IPS DF 6.9 (cell line): ENCODE measurements around the gene MAP2K2.

Source experiments
- DNase-seq: peaks from one replicate; pipeline ENCODE4 v3.0.0-alpha.2; 2013; ENCODE audit warnings: low read depth, low spot score
- H3K27ac ChIP-seq: one replicate; pipeline ENCODE4 v1.5.1; 2013; ENCODE audit warnings: low read length, control low read depth
- H3K27me3 ChIP-seq: 2 replicates; pipeline ENCODE4 v1.6.1; 2013; ENCODE audit warnings: mild to moderate bottlenecking, low read length; ENCODE audit not compliant: control insufficient read depth, insufficient read depth
- H3K36me3 ChIP-seq: 2 replicates; pipeline ENCODE4 v1.6.1; 2013; ENCODE audit warnings: low read length; ENCODE audit not compliant: control insufficient read depth, insufficient read depth
- H3K4me1 ChIP-seq: 2 replicates; pipeline ENCODE4 v1.6.1; 2013; ENCODE audit warnings: low read length; ENCODE audit not compliant: control insufficient read depth, insufficient read depth
- H3K4me3 ChIP-seq: 2 replicates; pipeline ENCODE4 v1.5.1; 2013; ENCODE audit warnings: mild to moderate bottlenecking, low read length
- H3K9me3 ChIP-seq: 2 replicates; pipeline ENCODE4 v1.6.1; 2013; ENCODE audit warnings: low read length, inconsistent platforms; ENCODE audit not compliant: control insufficient read depth, insufficient read depth
- WGBS: extraction: QIAGEN DNeasy Blood & Tissue Kit; methylation state at CpG from one replicate; pipeline ENCODE4 v1.1.7; 2013; ENCODE audit warnings: mixed read lengths, missing lambda C conversion rate; ENCODE audit not compliant: insufficient read length, insufficient coverage; 5-methylcytosine and 5-hydroxymethylcytosine counted together

The MAP2K2 gene

GRCh38 chr19:4043401-4043800, 80.5 kb downstream of the MAP2K2 start:
- no peak overlapping the region for H3K27ac ChIP-seq
- H3K36me3 ChIP-seq: peaks cover 6% of the 10 kb centered on the region; the same call in 1 of the 2 replicates
- no peak overlapping the region for H3K4me3 ChIP-seq
- no peaks in the 10 kb centered on the region; the same call in 1 of the 2 replicates for H3K4me1 ChIP-seq
- no peaks in the 10 kb centered on the region for H3K9me3 ChIP-seq
- no CpG with 5 or more reads among the region's 11 CpGs for WGBS
- H3K27me3 ChIP-seq: no peaks in the 10 kb centered on the region
- DNase-seq: no peak

GRCh38 chr19:4042731-4043082, 81.2 kb downstream of the MAP2K2 start:
- Histone ChIP-seq H3K4me1 (no peaks in the 10 kb centered on the region; the same call in 1 of the 2 replicates), H3K27ac (no peak overlapping the region), H3K9me3 (no peaks in the 10 kb centered on the region), H3K27me3 (no peaks in the 10 kb centered on the region), H3K4me3 (no peak overlapping the region), H3K36me3 (peaks cover under 1% of the 10 kb centered on the region; the same call in 1 of the 2 replicates)
- no peak for DNase-seq
- WGBS: no CpG with 5 or more reads among the region's 14 CpGs

DNA sequence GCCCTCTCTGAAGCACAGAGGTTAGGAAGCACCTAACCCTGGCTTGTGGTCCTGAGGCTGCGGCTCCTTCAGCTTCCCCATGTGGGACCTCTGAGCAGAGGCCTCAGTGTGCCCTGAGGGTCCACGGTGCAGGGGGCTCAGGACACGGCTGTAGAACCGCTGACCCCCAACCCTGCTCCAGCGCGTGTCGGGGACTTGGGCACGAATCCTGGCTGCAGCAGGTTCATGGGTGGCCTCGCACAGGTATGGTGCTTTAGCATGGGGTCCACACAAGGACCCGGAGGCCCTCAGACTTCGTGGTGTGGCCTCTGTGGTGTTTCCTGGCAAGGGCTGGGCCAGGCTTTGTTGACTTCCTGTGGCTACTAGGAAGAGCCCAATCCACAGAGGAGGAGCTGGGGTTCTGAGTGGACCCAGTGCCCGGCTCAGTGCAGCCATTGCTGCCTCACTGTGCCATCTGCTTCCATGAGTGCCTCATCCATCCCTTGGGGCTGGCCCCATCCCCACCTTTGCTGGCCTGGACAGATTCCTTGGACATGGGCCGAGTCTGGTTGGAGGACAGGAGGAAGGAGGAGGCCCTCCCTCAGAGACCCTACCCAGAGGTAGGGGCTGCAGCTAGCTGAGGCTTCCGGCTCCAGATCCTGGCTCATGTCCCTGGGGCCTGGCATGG, 81.7 kb downstream of the MAP2K2 start:
- Histone ChIP-seq H3K4me1 (no peaks in the 10 kb centered on the region; the same call in 1 of the 2 replicates), H3K27me3 (no peaks in the 10 kb centered on the region), H3K4me3 (no peak overlapping the region), H3K27ac (no peak overlapping the region), H3K9me3 (no peaks in the 10 kb centered on the region), H3K36me3 (peaks cover 4% of the 10 kb centered on the region; the same call in 1 of the 2 replicates)
- no CpG with 5 or more reads among the region's 14 CpGs for WGBS
- no peak for DNase-seq
